ENCODE data around the gene FOXR1.
"Not testable (repeated sequence)": the region's sequence is repeated elsewhere in the genome, so short reads cannot be mapped to it uniquely, and the experiment has no call there.

The FOXR1 gene

GRCh38 chr11:118979434-118979833, 7.9 kb downstream of the FOXR1 start:
- Histone ChIP-seq H3K9ac (ENCODE audit: low read depth, low read length) (no peak overlapping the region), H3K9me3 (ENCODE audit: insufficient read depth, low read length, severe bottlenecking) (no peaks in the 10 kb centered on the region), H3K4me1 (ENCODE audit: insufficient read depth, low read length) (no peaks in the 10 kb centered on the region), H2AFZ (ENCODE audit: low read depth, low read length) (no peak overlapping the region), H3K79me2 (ENCODE audit: insufficient read depth, low read length) (no peaks in the 10 kb centered on the region), H3K4me2 (ENCODE audit: insufficient read depth, low read length) (no peak overlapping the region), H3K4me3 (ENCODE audit: low read depth in 1 of 2, low read length in 2 of 2) (no peak overlapping the region), H4K20me1 (ENCODE audit: insufficient read depth, low read length) (no peaks in the 10 kb centered on the region), H3K27ac (ENCODE audit: low read length) (no peak overlapping the region), H3K36me3 (ENCODE audit: insufficient read depth, low read length) (no peaks in the 10 kb centered on the region), H3K27me3 (ENCODE audit: insufficient read depth, low read length, poor library complexity) (no peaks in the 10 kb centered on the region)
- ATAC-seq (ENCODE audit: insufficient read depth, low read depth), result peak; percentile 54; the same call in 1 of the 3 replicates
- DNase-seq, result no peak
- TF ChIP-seq CTCF (IDR thresholded peaks at IDR 0.05; ENCODE audit: borderline replicate concordance, extremely low read depth, low read length, poor library complexity, severe bottlenecking), result peak; percentile 14
- TF ChIP-seq EZH2 (IDR thresholded peaks at IDR 0.05; ENCODE audit: borderline replicate concordance, low read depth, low read length, severe bottlenecking), result no peak

GRCh38 chr11:118980191-118980881, 8.8 kb downstream of the FOXR1 start:
- H3K27me3 ChIP-seq (ENCODE audit: insufficient read depth, low read length, poor library complexity), result no peaks in the 10 kb centered on the region
- no peak overlapping the region for H3K4me2 ChIP-seq (ENCODE audit: insufficient read depth, low read length)
- no peaks in the 10 kb centered on the region for H3K4me1 ChIP-seq (ENCODE audit: insufficient read depth, low read length)
- H3K9ac ChIP-seq (ENCODE audit: low read depth, low read length), result no peak overlapping the region
- no peaks in the 10 kb centered on the region for H3K36me3 ChIP-seq (ENCODE audit: insufficient read depth, low read length)
- DNase-seq (no peak), ATAC-seq (ENCODE audit: insufficient read depth, low read depth) (no peak)
- no peak for TF ChIP-seq EZH2 (IDR thresholded peaks at IDR 0.05; ENCODE audit: borderline replicate concordance, low read depth, low read length, severe bottlenecking)
- TF ChIP-seq CTCF (IDR thresholded peaks at IDR 0.05; ENCODE audit: borderline replicate concordance, extremely low read depth, low read length, poor library complexity, severe bottlenecking), result no peak
- H3K27ac ChIP-seq (ENCODE audit: low read length), result no peak overlapping the region
- H2AFZ ChIP-seq (ENCODE audit: low read depth, low read length), result no peak overlapping the region
- no peaks in the 10 kb centered on the region for H3K79me2 ChIP-seq (ENCODE audit: insufficient read depth, low read length)
- H3K9me3 ChIP-seq (ENCODE audit: insufficient read depth, low read length, severe bottlenecking), result no peaks in the 10 kb centered on the region
- H3K4me3 ChIP-seq (ENCODE audit: low read depth in 1 of 2, low read length in 2 of 2), result no peak overlapping the region
- H4K20me1 ChIP-seq (ENCODE audit: insufficient read depth, low read length), result no peaks in the 10 kb centered on the region

- not testable (repeated sequence) for H3K27ac ChIP-seq (ENCODE audit: low read length); ATAC-seq (ENCODE audit: insufficient read depth, low read depth); DNase-seq
Observed at GRCh38 chr11:118984337-118984736, 12.8 kb downstream of the FOXR1 start.

GRCh38 chr11:118984825-118985224, 13.3 kb downstream of the FOXR1 start:
- H3K4me3 ChIP-seq (ENCODE audit: low read depth in 1 of 2, low read length in 2 of 2), result no peak overlapping the region
- no peak overlapping the region for H3K27ac ChIP-seq (ENCODE audit: low read length)
- ATAC-seq (ENCODE audit: insufficient read depth, low read depth), result no peak
- H3K4me1 ChIP-seq (ENCODE audit: insufficient read depth, low read length), result no peaks in the 10 kb centered on the region
- H3K4me2 ChIP-seq (ENCODE audit: insufficient read depth, low read length), result no peak overlapping the region
- H3K36me3 ChIP-seq (ENCODE audit: insufficient read depth, low read length), result no peaks in the 10 kb centered on the region
- no peak overlapping the region for H3K9ac ChIP-seq (ENCODE audit: low read depth, low read length)
- TF ChIP-seq EZH2 (IDR thresholded peaks at IDR 0.05; ENCODE audit: borderline replicate concordance, low read depth, low read length, severe bottlenecking), result no peak
- TF ChIP-seq CTCF (IDR thresholded peaks at IDR 0.05; ENCODE audit: borderline replicate concordance, extremely low read depth, low read length, poor library complexity, severe bottlenecking), result no peak
- H4K20me1 ChIP-seq (ENCODE audit: insufficient read depth, low read length), result no peaks in the 10 kb centered on the region
- DNase-seq, result no peak
- no peaks in the 10 kb centered on the region for H3K79me2 ChIP-seq (ENCODE audit: insufficient read depth, low read length)
- no peak overlapping the region for H2AFZ ChIP-seq (ENCODE audit: low read depth, low read length)
- H3K27me3 ChIP-seq (ENCODE audit: insufficient read depth, low read length, poor library complexity), result no peaks in the 10 kb centered on the region
- no peaks in the 10 kb centered on the region for H3K9me3 ChIP-seq (ENCODE audit: insufficient read depth, low read length, severe bottlenecking)

More at GRCh38 chr11:118984337-118984736, 12.8 kb downstream of the FOXR1 start:
- not testable (repeated sequence) for H3K79me2 ChIP-seq (ENCODE audit: insufficient read depth, low read length); H2AFZ ChIP-seq (ENCODE audit: low read depth, low read length); H3K27me3 ChIP-seq (ENCODE audit: insufficient read depth, low read length, poor library complexity); H3K9ac ChIP-seq (ENCODE audit: low read depth, low read length); H4K20me1 ChIP-seq (ENCODE audit: insufficient read depth, low read length); H3K4me2 ChIP-seq (ENCODE audit: insufficient read depth, low read length); H3K4me1 ChIP-seq (ENCODE audit: insufficient read depth, low read length); H3K9me3 ChIP-seq (ENCODE audit: insufficient read depth, low read length, severe bottlenecking); H3K36me3 ChIP-seq (ENCODE audit: insufficient read depth, low read length); H3K4me3 ChIP-seq (ENCODE audit: low read depth in 1 of 2, low read length in 2 of 2)
